HG02852 (cell line): ENCODE measurements around the gene CHDH.

Experiments used
- ATAC-seq: cut with Tn5 transposase; IDR thresholded peaks from one replicate; pipeline ENCODE4 v1.9.1; 2021; ENCODE audit warnings: mild to moderate bottlenecking, moderate library complexity; ENCODE audit not compliant: unreplicated experiment

Gene CHDH

DNA sequence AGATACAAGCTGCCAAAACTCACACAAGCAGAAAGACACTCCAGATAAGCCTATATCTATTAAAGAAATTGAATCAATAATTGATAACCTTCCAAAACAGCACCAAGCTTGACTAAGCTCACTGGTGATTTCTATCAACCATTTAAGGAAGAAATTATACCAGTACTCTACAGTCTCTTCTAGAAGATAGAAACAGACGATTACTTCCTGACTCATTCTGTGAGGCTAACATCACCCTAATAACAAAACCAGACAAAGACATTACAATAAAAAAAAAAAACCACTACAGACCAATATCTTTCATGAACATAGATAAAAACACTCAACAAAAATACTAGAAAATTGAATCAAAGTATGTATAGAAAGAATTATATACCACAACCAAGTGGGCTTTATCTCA lies 20.2 kb downstream of the CHDH start:
- ATAC-seq = no peak

DNA sequence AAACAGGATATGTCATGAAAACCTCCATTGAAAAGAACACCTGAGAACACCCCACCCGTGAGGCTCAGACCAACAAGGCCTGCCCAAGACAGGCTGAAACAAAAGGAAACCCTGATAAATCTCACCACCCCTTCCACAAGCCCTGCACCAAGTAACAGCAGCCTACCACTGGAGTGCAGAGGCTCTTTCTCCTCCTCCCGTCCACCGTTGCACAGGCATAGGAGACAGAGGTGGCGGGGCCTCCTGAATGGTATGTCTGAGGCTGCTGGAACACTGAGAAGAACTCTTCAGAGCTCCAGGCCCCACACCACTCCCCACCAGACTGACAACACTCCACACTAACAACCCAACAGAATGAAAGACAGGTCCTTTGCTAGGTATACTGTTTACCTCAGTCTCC lies 21.4 kb downstream of the CHDH start:
- ATAC-seq = no peak

DNA sequence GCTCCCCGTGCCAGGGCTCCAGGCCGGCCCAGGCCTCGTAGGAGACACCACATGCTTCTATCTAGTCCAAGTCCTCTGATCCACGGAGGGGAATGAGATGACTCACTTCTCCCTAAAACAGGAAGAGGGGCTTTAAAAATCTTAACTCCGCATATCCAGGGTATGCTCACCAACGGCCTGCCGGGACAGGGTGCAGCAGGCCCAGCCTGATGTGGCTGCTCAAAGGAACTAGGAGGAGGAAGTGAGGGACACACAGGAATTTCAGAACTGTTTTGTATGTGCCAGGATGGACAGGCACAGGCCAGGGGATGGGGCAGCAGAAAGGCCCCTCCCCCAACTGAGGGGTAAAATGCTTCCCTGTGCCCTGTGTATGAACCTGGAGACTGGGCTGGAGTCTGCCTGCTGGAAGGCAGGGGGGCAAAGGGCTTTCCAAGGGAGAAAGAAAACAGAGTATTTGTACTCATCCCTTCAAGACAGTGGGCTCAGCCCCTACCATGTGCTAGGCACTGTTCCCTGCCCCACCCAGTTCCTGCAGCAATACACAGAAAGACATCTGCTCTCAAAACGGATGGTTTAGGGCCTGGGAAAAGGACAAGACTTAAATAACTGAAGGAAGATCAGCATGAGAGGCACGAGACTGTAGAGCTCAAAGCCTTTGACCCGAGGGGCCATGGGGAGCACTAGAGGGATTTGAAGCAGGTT lies 22.1 kb downstream of the CHDH start:
- no peak for ATAC-seq

- no peak for ATAC-seq
Observed at GRCh38 chr3:53823026-53823955, 22.9 kb downstream of the CHDH start.

- no peak for ATAC-seq
Observed at GRCh38 chr3:53822331-53822741, 23.9 kb downstream of the CHDH start.

DNA sequence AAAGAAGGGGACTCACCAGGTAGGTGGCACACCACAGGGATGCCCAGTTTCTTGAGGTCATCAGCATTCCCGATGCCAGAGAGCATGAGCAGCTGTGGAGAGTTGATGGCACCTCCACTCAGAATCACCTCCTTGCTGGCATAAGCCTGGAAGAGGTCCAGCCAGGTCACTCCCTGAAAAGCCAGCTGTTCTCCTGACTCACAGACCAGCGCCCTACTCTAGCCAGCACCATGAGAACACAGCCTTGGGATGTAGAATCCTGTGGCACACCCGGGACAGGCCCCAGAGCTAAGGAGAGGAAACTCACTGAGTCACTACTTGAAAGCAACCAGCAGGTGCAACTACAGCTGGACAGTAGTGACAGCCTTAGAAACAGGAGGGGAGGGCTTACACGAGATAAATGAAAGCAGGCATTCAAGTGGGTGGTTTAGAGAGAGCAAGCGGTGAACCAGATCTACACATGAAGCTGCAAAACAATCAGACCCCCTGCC lies 24.5 kb downstream of the CHDH start:
- peak; percentile 64 for ATAC-seq

- no peak for ATAC-seq
Observed at GRCh38 chr3:53820756-53821580, 25.3 kb downstream of the CHDH start.

GRCh38 chr3:53820084-53820483 lies 26.1 kb downstream of the CHDH start:
- no peak for ATAC-seq

- ATAC-seq = no peak
Observed at GRCh38 chr3:53819163-53819868, 26.9 kb downstream of the CHDH start.

DNA sequence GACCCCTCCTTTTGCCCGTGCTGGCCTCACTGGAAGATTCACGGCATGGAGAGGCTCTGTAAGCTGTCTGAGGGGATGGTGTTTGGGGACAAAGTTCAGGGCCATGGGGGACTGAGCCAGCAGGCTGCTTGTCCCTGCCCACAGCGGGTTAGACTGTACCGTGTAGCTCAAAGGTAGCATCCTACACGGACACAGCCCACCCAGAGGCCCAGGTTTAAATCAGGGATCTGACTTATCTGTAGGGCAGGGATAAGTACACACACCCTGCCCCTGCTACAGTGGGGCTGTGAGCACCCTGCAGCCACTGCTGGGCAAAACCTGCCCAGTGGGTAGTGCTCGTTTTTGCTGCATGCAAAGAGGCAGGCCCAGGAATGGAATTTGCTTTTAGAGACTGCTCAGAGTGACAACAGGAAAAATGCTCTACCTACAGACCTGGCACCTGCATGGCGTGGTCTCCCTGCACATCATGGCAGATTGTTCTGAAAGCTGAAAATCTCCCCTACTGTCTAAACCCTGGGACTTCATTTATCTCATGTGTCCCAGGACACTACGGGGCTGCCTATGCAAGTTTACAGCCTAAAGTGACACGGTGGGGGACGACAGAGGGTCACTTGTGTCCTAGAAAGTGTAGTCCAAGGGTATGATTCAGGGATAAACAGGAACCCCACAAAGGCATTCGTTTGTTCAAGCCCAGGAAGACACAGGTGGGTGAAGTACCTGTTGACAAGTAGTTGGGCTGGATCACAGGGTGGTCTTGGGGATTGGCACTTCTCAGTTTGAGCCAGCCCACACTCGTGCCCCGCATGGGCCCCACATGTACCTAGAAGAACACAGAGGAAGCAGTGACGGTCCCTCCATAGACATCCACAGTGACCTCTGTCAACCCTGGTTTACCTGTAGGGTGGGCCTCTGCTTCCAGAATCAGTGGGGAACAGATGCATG lies 27.7 kb downstream of the CHDH start:
- ATAC-seq = no peak

DNA sequence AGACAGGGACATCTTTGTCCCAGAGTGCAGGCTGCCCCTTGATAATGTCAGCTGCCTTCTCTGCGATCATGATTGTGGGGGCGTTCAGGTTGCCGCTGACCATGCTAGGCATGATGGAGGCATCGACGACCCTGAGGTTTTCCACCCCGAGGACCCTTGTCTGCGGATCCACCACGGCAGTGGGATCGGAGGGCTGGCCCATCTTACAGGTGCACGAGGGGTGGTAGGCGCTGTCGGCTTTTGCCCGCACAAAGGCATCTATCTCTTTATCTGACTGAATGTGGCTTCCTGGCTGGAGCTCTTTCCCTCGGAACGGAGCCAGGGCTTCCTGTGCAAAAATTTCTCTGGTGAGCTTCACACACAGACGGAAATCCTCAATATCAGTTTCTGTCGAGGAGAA lies 28.4 kb downstream of the CHDH start:
- no peak for ATAC-seq

DNA sequence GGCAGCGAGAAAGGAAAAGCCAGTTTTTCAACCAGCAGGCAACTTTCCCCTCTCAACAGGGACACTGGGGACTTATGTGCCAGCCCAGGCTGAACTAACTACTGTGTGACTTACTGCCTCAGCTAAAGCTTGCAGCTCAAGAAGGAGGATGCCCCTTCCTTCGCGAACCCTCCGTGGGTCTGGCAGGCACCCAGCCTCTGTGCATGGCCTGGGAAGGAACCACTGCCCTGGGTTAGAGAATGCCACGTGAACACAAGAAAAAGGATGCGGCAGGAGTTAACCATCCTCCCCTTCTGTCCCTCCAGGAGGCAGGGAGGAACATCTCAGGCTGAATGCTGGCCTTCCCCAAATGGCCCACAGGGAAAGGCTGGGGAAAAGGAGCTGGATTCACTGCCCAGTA lies 29.0 kb downstream of the CHDH start:
- ATAC-seq = no peak

DNA sequence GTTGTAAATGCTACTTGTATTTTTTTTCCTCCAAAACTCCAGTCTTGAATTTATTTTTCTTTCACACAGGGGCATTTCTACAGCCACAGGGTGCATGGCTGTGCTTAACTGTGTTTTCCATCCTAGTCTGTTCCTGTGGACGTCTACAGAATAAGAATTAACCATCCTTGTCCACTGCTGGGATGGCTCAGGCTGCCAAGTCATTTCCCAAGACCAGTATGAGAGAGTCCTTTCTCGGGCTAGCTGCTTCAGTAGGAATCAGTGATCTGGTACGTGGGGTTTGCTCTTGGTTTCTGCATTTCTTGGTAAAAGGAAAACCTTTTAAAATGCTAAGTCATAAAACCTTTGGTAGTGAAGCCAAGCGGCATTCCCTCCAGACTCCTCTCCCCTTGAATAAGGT lies 29.8 kb downstream of the CHDH start:
- ATAC-seq = no peak

- no peak for ATAC-seq
Observed at GRCh38 chr3:53815651-53816050, 30.6 kb downstream of the CHDH start.

DNA sequence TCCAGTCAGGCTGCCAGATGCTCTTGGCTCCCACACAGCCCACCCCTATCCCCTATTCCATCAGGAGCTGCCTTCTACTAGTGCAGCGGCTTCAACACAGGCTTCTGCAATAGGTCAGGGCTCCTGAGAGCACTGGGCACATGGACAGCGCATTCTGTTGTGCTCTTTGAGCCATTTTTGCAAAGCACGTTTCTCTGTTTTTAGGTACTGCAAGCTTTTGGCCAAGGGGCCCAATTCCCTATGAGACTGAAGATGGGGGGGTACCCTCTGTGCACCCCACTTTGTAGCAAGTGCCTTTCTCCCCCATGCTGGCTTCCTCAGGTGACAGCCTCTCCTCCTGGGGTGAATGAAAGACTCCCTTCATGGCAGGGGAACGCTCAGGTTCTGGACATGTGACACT lies 31.2 kb downstream of the CHDH start:
- no peak for ATAC-seq

GRCh38 chr3:53813876-53814275 lies 32.3 kb downstream of the CHDH start:
- ATAC-seq = no peak

DNA sequence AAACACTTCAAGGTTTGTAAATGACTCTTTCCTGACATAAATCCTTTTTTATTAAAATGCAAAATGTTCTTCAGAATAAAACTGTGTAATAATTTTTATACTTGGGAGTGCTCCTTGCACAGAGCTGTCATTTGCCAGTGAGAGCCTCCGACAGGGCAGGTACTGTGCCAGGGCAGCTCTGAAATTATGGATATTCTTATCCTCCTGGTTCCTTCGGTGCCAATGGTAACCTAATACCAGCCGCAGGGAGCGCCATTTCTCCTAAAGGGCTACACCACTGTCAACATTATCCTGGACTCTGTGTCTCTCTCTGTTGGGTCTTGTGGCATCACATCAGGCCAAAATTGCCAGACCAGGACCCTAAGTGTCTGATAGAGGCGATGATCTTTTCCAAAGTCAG lies 33.0 kb downstream of the CHDH start:
- no peak for ATAC-seq

GRCh38 chr3:53812434-53812833 lies 33.8 kb downstream of the CHDH start:
- no peak for ATAC-seq

GRCh38 chr3:53811143-53811927 lies 34.9 kb downstream of the CHDH start:
- ATAC-seq = no peak
